K562 (cell line): ENCODE results near the gene TCF12. TPM values are rescaled to one million over a fixed set of nuclear protein-coding genes. Genes with fewer than 3 reads are reported as not detected.
"Not testable (repeated sequence)": the region's sequence is repeated elsewhere in the genome, so short reads cannot be mapped to it uniquely, and the experiment has no call there.

Experiments used
- ATAC-seq: fragments of 200-7000 bp; cut with Tn5 transposase; 3 replicates; pipeline ENCODE4 v1.9.1; 2020; ENCODE audit warnings: moderate library complexity
- BruUV-seq: library from RNA; stranded (reverse); fragments of 400-500 nt; replicated peaks from 2 replicates; lab custom pipeline; 2021; lab: Mats Ljungman, UMichigan
- CTCF ChIA-PET: fragments of 300-600 bp; formaldehyde crosslinking; extraction: SDS; loops from one replicate; lab custom pipeline; 2021; ENCODE audit warnings: low intra/inter-chr PET ratio; lab: Yijun Ruan, JAX
- POLR2A ChIA-PET: fragments of 300-600, 350-650 bp; sonication (Branson Sonifier 250); formaldehyde crosslinking; extraction: SDS; loops from one replicate; lab custom pipeline; 2021; ENCODE audit warnings: antibody characterized with exemption, inconsistent platforms; lab: Yijun Ruan, JAX
- DNase-seq, 4 experiments: peaks; one replicate each; pipeline versions ENCODE4 v3.0.0 to v3.0.0-alpha.2; 2011 to 2018; ENCODE audit warnings: low spot score in 3 of 4, mixed read lengths in 3 of 4; ENCODE audit errors: extremely low read depth in 1 of 4
- FAIRE-seq: peaks from 2 replicates; lab custom pipeline; 2011; peaks lifted over from hg19 to GRCh38; lab: Jason Lieb, UNC
- H2AFZ ChIP-seq: 2 replicates; pipeline ENCODE4 v1.6.0; 2011; ENCODE audit warnings: low read depth, low read length, control low read depth, inconsistent platforms
- H3K27ac ChIP-seq: fragments of 200-600 bp; 3 replicates; pipeline ENCODE4 v1.8.0; 2011; ENCODE audit warnings: low read depth, mild to moderate bottlenecking, control low read depth, inconsistent platforms, low read length, moderate library complexity, mixed read lengths; ENCODE audit errors: extremely low read depth
- H3K27me3 ChIP-seq, 2 experiments: fragments of 300-600 bp in 1 of 2; 2 replicates in 1 of 2; 3 replicates in 1 of 2; pipeline versions ENCODE4 v1.6.0 to v1.8.0; 2011; ENCODE audit warnings: inconsistent platforms in 2 of 2, low read length in 2 of 2, mild to moderate bottlenecking in 1 of 2, mixed read lengths in 1 of 2, moderate library complexity in 1 of 2; ENCODE audit not compliant: control insufficient read depth in 2 of 2, insufficient read depth in 2 of 2
- H3K36me3 ChIP-seq: fragments of 300-600 bp; 3 replicates; pipeline ENCODE4 v1.8.0; 2011; ENCODE audit warnings: mild to moderate bottlenecking, low read length, inconsistent platforms; ENCODE audit not compliant: control insufficient read depth, insufficient read depth
- H3K4me1 ChIP-seq, 2 experiments: fragments of 200-600 bp in 1 of 2; replicated peaks in 1 of 2; 2 replicates in 1 of 2; 3 replicates in 1 of 2; pipeline versions ENCODE4 v1.5.1 to v1.8.0; 2011; ENCODE audit warnings: inconsistent platforms in 2 of 2, low read length in 2 of 2, mild to moderate bottlenecking in 1 of 2, mixed read lengths in 1 of 2, moderate library complexity in 1 of 2; ENCODE audit not compliant: control insufficient read depth in 2 of 2, insufficient read depth in 2 of 2
- H3K4me2 ChIP-seq: 2 replicates; pipeline ENCODE4 v1.6.1; 2011; ENCODE audit warnings: low read length, control low read depth, inconsistent platforms, mixed read lengths; ENCODE audit not compliant: insufficient read depth
- H3K4me3 ChIP-seq: fragments of 200-600 bp; sonication (generic), shearing (Covaris generic); 2 replicates; pipeline ENCODE4 v1.5.1; 2016; ENCODE audit warnings: control low read depth, inconsistent platforms
- H3K79me2 ChIP-seq: fragments of 200-600 bp; 3 replicates; pipeline ENCODE4 v1.8.0; 2011; ENCODE audit warnings: low read length, inconsistent platforms; ENCODE audit not compliant: control insufficient read depth, insufficient read depth
- H3K9ac ChIP-seq, 2 experiments: 2 replicates each; pipeline versions ENCODE4 v1.6.0 to v1.6.1; 2011; ENCODE audit warnings: low read depth in 2 of 2, low read length in 2 of 2, control low read depth in 1 of 2, inconsistent platforms in 1 of 2, mild to moderate bottlenecking in 1 of 2, mixed read lengths in 1 of 2; ENCODE audit not compliant: insufficient read depth in 1 of 2
- H3K9me1 ChIP-seq: one replicate; pipeline ENCODE4 v1.6.0; 2011; ENCODE audit warnings: inconsistent platforms, mild to moderate bottlenecking, low read length, moderate library complexity; ENCODE audit not compliant: control insufficient read depth, insufficient read depth
- H3K9me3 ChIP-seq: replicated peaks from 2 replicates; pipeline ENCODE4 v1.5.1; 2011; ENCODE audit warnings: low read depth, low read length, inconsistent platforms; ENCODE audit not compliant: control insufficient read depth, insufficient read depth
- H4K20me1 ChIP-seq: replicated peaks from 2 replicates; pipeline ENCODE4 v1.6.1; 2011; ENCODE audit warnings: low read length, inconsistent platforms, mixed read lengths; ENCODE audit not compliant: control insufficient read depth, insufficient read depth
- FOSL1 ChIP-seq: fragments of 200-800 bp; sonication (Bioruptor generic); conservative IDR thresholded peaks from 2 replicates; pipeline ENCODE4 v1.6.1; 2016; ENCODE audit warnings: missing genetic modification characterization, missing compliant biosample characterization
- PHF20 ChIP-seq: fragments of 450-650 bp; IDR thresholded peaks from 2 replicates; pipeline ENCODE4 v1.6.1; 2018; ENCODE audit not compliant: partially characterized antibody
- ZNF263 ChIP-seq: sonication (generic); formaldehyde crosslinking; IDR thresholded peaks from 2 replicates; pipeline ENCODE4 v1.8.0; 2022; ENCODE audit warnings: mild to moderate bottlenecking, missing genetic modification reagents, borderline replicate concordance
- WGBS: fragments of 100-300 bp; shearing (Covaris generic); methylation state at CpG from one replicate; pipeline ENCODE4 v1.1.6; 2016; ENCODE audit warnings: low coverage, mixed read lengths; ENCODE audit not compliant: insufficient coverage; ENCODE audit errors: missing lambda C conversion rate; 5-methylcytosine and 5-hydroxymethylcytosine counted together
- in situ Hi-C: fragments of 300-500 bp; cut with MboI; formaldehyde crosslinking; loops from 4 replicates; pipeline ENCODE4 v1.15.0; 2018; ENCODE audit warnings: inconsistent platforms, mixed read lengths
- intact Hi-C: fragments of 100-400 bp; cut with micrococcal nuclease; formaldehyde crosslinking; loops from 2 replicates; pipeline ENCODE4 v1.14.2; 2022
- polyA plus RNA-seq, 8 experiments: library from polyadenylated mRNA; depleted of rRNA in 4 of 8; stranded (reverse) in 5 of 8; unstranded in 3 of 8; fragments of >200 nt; fragmentation: Nextera tagmentation in 2 of 8; fragmentation: Illumina TruSeq in 1 of 8; extraction: Ambion mirVana in 2 of 8; extraction: Trizol in 1 of 8; gene quantifications; 2 replicates each; pipeline versions ENCODE4 v1.2.1 to v1.2.3, GENCODE V29; 2011 to 2014; ENCODE audit warnings: inconsistent platforms in 1 of 8, missing spikeins in 1 of 8
- total RNA-seq, 7 experiments: library from RNA; depleted of rRNA in 6 of 7; stranded (reverse); fragments of >200 nt in 6 of 7; fragmentation: Illumina TruSeq in 2 of 7; extraction: Trizol in 2 of 7; gene quantifications; 2 replicates each; pipeline versions ENCODE4 v1.2.1 to v1.2.3, GENCODE V29; 2011 to 2021; ENCODE audit warnings: low replicate concordance in 1 of 7

The TCF12 gene
- total and polyA plus RNA-seq, 9 of the 15 experiments (the other 6 are each of a cell fraction or from before 2014, with no cell fraction given), result 10.5 to 132 (median 52.9) TPM

DNA sequence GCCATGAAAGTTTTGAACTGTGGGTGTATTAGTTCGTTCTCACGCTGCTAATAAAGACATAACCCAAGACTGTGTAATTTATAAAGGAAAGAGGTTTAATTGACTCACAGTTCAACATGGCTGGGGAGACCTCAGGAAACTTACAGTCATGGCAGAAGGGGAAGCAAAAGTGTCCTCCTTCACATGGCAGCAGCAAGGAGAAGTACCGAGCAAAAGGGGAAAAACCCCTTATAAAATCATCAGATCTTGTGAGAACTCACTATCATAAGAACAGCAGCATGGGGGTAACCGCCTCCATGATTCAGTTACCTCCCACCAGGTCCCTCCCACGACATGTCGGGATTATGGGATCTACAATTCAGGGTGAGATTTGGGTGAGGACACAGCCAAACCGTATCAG, 245.8 kb downstream of the TCF12 start:
- H3K4me2 ChIP-seq, intact Hi-C loops, H3K4me3 ChIP-seq, H4K20me1 ChIP-seq, H3K27ac ChIP-seq, POLR2A ChIA-PET, ATAC-seq, H3K9ac ChIP-seq, H3K79me2 ChIP-seq, H2AFZ ChIP-seq, DNase-seq, H3K4me1 ChIP-seq, in situ Hi-C loops, BruUV-seq, H3K9me1 ChIP-seq, H3K27me3 ChIP-seq, FAIRE-seq, H3K9me3 ChIP-seq, CTCF ChIA-PET: not testable (repeated sequence)
- H3K36me3 ChIP-seq, result peaks cover 13% of the 10 kb centered on the region; the same call in 1 of the 3 replicates
- 90% methylated on average over 7 of the region's 7 CpGs for WGBS

DNA sequence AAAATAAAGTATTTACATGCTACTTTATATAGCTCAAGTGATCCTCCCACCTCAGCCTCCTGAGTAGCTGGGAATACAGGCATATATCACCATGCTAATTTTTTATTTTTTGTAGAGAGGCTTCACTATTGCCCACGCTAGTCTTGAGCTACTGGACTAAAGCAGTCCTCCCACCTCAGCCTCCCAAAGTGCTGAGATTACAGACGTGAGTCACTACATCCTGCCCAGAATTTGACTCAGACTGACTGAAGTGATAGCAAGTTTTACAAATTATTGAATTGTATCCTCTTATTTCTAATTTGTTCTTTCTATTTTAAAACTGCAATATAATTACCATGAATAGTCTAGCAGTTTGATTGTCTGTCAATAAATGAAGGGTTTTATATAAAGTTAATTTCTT, 247.5 kb downstream of the TCF12 start:
- CTCF ChIA-PET, result no interaction called here
- POLR2A ChIA-PET, result interaction anchor here (1.1 kb wide), 1 partner anchor 10 kb away, joined by 3 read pairs; no protein-coding TSS in a partner anchor
- Histone ChIP-seq H3K79me2 (no peaks in the 10 kb centered on the region), H3K36me3 (peaks cover 13% of the 10 kb centered on the region; the same call in 1 of the 3 replicates), H3K9me3 (no peaks in the 10 kb centered on the region), H2AFZ (no peak overlapping the region), H3K9me1 (no peaks in the 10 kb centered on the region), H3K4me3 (no peak overlapping the region), H4K20me1 (no peaks in the 10 kb centered on the region), H3K4me1 (no peaks in the 10 kb centered on the region), H3K9ac (no peak overlapping the region), H3K27me3 (no peaks in the 10 kb centered on the region), H3K4me2 (no peak overlapping the region), H3K27ac (no peak overlapping the region)
- in situ Hi-C loops (no loop called here), intact Hi-C loops (no loop called here)
- no TSS peak for BruUV-seq
- 24% methylated on average over 2 of the region's 2 CpGs for WGBS
- ATAC-seq (no peak), DNase-seq (peak in 1 of 4 experiments; percentile 17), FAIRE-seq (peak; percentile 57)
- TF ChIP-seq PHF20 (no peak), ZNF263 (CRISPR knock-in tag) (peak; percentile 27; the same call in 1 of the 2 replicates), FOSL1 (tag) (peak; percentile 52)
